H9 (cell line): ENCODE results near the gene KRT84. TPM values are rescaled to one million over a fixed set of nuclear protein-coding genes. Genes with fewer than 3 reads are reported as not detected.

ENCODE experiments used
- DNase-seq: peaks from one replicate; pipeline ENCODE4 v3.0.0-alpha.2; 2017
- H2AFZ ChIP-seq: one replicate; pipeline ENCODE4 v1.6.1; 2013; ENCODE audit warnings: mild to moderate bottlenecking, low read length, control low read depth, moderate library complexity
- H2AK5ac ChIP-seq: 2 replicates; pipeline ENCODE4 v1.6.1; 2013; ENCODE audit warnings: low read length, control low read depth, mixed read lengths; ENCODE audit not compliant: insufficient read length
- H2BK120ac ChIP-seq: one replicate; pipeline ENCODE4 v1.6.1; 2013; ENCODE audit warnings: low read depth, mild to moderate bottlenecking, low read length, control low read depth, inconsistent platforms; ENCODE audit not compliant: poor library complexity, severe bottlenecking
- H2BK12ac ChIP-seq: 2 replicates; pipeline ENCODE4 v1.6.1; 2013; ENCODE audit warnings: low read length, control low read depth, mixed read lengths, low read depth; ENCODE audit not compliant: insufficient read length
- H2BK15ac ChIP-seq: 2 replicates; pipeline ENCODE4 v1.6.1; 2013; ENCODE audit warnings: low read depth, low read length, control low read depth
- H2BK20ac ChIP-seq: one replicate; pipeline ENCODE4 v1.6.1; 2013; ENCODE audit warnings: low read depth, mild to moderate bottlenecking, low read length, control low read depth, inconsistent platforms; ENCODE audit not compliant: poor library complexity, severe bottlenecking
- H2BK5ac ChIP-seq: 2 replicates; pipeline ENCODE4 v1.6.1; 2013; ENCODE audit warnings: low read length, control low read depth, mixed read lengths; ENCODE audit not compliant: insufficient read length
- H3K14ac ChIP-seq: 2 replicates; pipeline ENCODE4 v1.6.1; 2013; ENCODE audit warnings: low read length, control low read depth; ENCODE audit not compliant: insufficient read depth
- H3K18ac ChIP-seq: 2 replicates; pipeline ENCODE4 v1.6.1; 2013; ENCODE audit warnings: low read depth, mild to moderate bottlenecking, mixed read lengths, low read length, control low read depth; ENCODE audit not compliant: insufficient read length
- H3K23ac ChIP-seq: 2 replicates; pipeline ENCODE4 v1.6.1; 2013; ENCODE audit warnings: low read length, control low read depth, mixed read lengths, low read depth; ENCODE audit not compliant: insufficient read length
- H3K23me2 ChIP-seq: 2 replicates; pipeline ENCODE4 v1.6.1; 2013; ENCODE audit warnings: low read depth, mild to moderate bottlenecking, mixed read lengths, low read length, control low read depth; ENCODE audit not compliant: insufficient read length, poor library complexity, severe bottlenecking
- H3K27ac ChIP-seq: 2 replicates; pipeline ENCODE4 v1.5.1; 2013; ENCODE audit warnings: low read length, control low read depth, mixed read lengths, low read depth; ENCODE audit not compliant: insufficient read length
- H3K27me3 ChIP-seq: 2 replicates; pipeline ENCODE4 v1.6.1; 2013; ENCODE audit warnings: low read length, control low read depth, inconsistent platforms; ENCODE audit not compliant: insufficient read depth
- H3K4ac ChIP-seq: 2 replicates; pipeline ENCODE4 v1.6.1; 2013; ENCODE audit warnings: low read depth, mild to moderate bottlenecking, control low read depth, inconsistent platforms, low read length, moderate library complexity
- H3K4me1 ChIP-seq: 2 replicates; pipeline ENCODE4 v1.6.1; 2013; ENCODE audit warnings: low read length, control low read depth, inconsistent platforms; ENCODE audit not compliant: insufficient read depth
- H3K4me2 ChIP-seq: 2 replicates; pipeline ENCODE4 v1.6.1; 2013; ENCODE audit warnings: low read length, control low read depth, mixed read lengths; ENCODE audit not compliant: insufficient read length, insufficient read depth
- H3K56ac ChIP-seq: 2 replicates; pipeline ENCODE4 v1.6.1; 2013; ENCODE audit warnings: low read depth, mild to moderate bottlenecking, mixed read lengths, low read length, control low read depth; ENCODE audit not compliant: insufficient read length
- H3K79me1 ChIP-seq: 2 replicates; pipeline ENCODE4 v1.6.1; 2013; ENCODE audit warnings: low read depth, mild to moderate bottlenecking, moderate library complexity, low read length, control low read depth, inconsistent platforms; ENCODE audit not compliant: insufficient read depth, poor library complexity, severe bottlenecking
- H3K79me2 ChIP-seq: 2 replicates; pipeline ENCODE4 v1.6.1; 2013; ENCODE audit warnings: low read length, control low read depth, inconsistent platforms; ENCODE audit not compliant: insufficient read depth
- H3K9ac ChIP-seq: 2 replicates; pipeline ENCODE4 v1.6.1; 2013; ENCODE audit warnings: low read length, control low read depth, mixed read lengths; ENCODE audit not compliant: insufficient read length; ENCODE audit errors: extremely low read depth
- H3K9me3 ChIP-seq: one replicate; pipeline ENCODE4 v1.6.1; 2013; ENCODE audit warnings: low read depth, low read length, inconsistent platforms; ENCODE audit not compliant: control insufficient read depth
- H3T11ph ChIP-seq: one replicate; pipeline ENCODE4 v1.6.1; 2013; ENCODE audit warnings: mild to moderate bottlenecking, low read length, control low read depth, inconsistent platforms
- H4K20me1 ChIP-seq: one replicate; pipeline ENCODE4 v1.6.1; 2013; ENCODE audit not compliant: control insufficient read depth, insufficient read length, insufficient read depth
- H4K5ac ChIP-seq: 2 replicates; pipeline ENCODE4 v1.6.1; 2013; ENCODE audit warnings: low read depth, mild to moderate bottlenecking, mixed read lengths, low read length, control low read depth; ENCODE audit not compliant: insufficient read length
- H4K8ac ChIP-seq: replicated peaks from 2 replicates; pipeline ENCODE4 v1.6.1; 2013; ENCODE audit warnings: low read length, control low read depth, mixed read lengths, low read depth; ENCODE audit not compliant: insufficient read length
- H4K91ac ChIP-seq: 2 replicates; pipeline ENCODE4 v1.6.1; 2013; ENCODE audit warnings: low read depth, mild to moderate bottlenecking, moderate library complexity, mixed read lengths, low read length, control low read depth; ENCODE audit not compliant: insufficient read length
- H3K27ac Mint-ChIP-seq, 3 experiments: 2 replicates in 2 of 3; 3 replicates in 1 of 3; pipeline ENCODE4 v1.8.0; 2020 to 2021; ENCODE audit warnings: mixed read lengths in 3 of 3, mild to moderate bottlenecking in 1 of 3, moderate library complexity in 1 of 3
- H3K27me3 Mint-ChIP-seq: 2 replicates; pipeline ENCODE4 v1.8.0; 2021; ENCODE audit warnings: low read depth, mild to moderate bottlenecking, moderate library complexity, mixed read lengths
- H3K36me3 Mint-ChIP-seq, 3 experiments: 2 replicates in 2 of 3; 3 replicates in 1 of 3; pipeline ENCODE4 v1.8.0; 2020 to 2021; ENCODE audit warnings: low read depth in 3 of 3, mixed read lengths in 3 of 3; ENCODE audit not compliant: insufficient read depth in 1 of 3
- H3K4me1 Mint-ChIP-seq, 2 experiments: 2 replicates each; pipeline ENCODE4 v1.8.0; 2020; ENCODE audit warnings: mixed read lengths in 2 of 2
- H3K4me3 Mint-ChIP-seq, 2 experiments: 2 replicates in 1 of 2; 3 replicates in 1 of 2; pipeline ENCODE4 v1.8.0; 2020 to 2021; ENCODE audit warnings: mild to moderate bottlenecking in 2 of 2, mixed read lengths in 2 of 2, moderate library complexity in 1 of 2
- H3K9me3 Mint-ChIP-seq, 2 experiments: 2 replicates in 1 of 2; 3 replicates in 1 of 2; pipeline ENCODE4 v1.8.0; 2020; ENCODE audit warnings: mild to moderate bottlenecking in 2 of 2, mixed read lengths in 2 of 2, moderate library complexity in 1 of 2
- WGBS: extraction: QIAGEN DNeasy Blood & Tissue Kit; methylation state at CpG from one replicate; pipeline ENCODE4 v1.1.7; 2013; ENCODE audit warnings: missing lambda C conversion rate, low lambda C conversion rate, mixed read lengths; ENCODE audit not compliant: insufficient read length; ENCODE audit errors: extremely low coverage; 5-methylcytosine and 5-hydroxymethylcytosine counted together
- total RNA-seq: library from RNA; stranded (reverse); gene quantifications from 2 replicates; pipeline ENCODE4 v1.2.1, GENCODE V29; 2021
- TF ChIP-seq, protein P1 (sequence below): fragments of 200-600 bp; sonication (generic); conservative IDR thresholded peaks from 3 replicates; pipeline ENCODE4 v1.8.0; 2021; ENCODE audit warnings: antibody characterized with exemption, mild to moderate bottlenecking

KRT84 gene
- total RNA-seq, 1 experiment from 2014 or later = not detected

DNA sequence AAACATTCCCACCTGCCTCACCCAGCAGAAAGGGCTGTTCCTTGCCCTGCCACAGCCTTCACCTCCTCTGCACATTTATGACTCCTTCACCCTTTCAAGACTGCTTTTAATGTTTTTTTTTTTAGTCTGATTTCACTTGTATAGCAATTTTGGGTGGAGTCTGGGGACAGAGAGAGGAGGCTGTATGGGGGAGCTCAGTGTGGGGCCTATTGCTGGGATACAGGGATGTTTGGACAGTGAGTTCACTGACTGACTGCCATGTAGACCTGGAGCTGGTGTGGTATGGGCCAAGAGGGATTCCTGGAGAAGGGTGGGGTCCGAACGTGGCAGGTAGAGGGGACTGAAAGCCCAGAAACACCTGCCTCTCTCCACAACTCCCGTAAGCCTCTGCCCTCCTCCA is 16.2 kb downstream of the KRT84 start:
- H3K23me2 ChIP-seq = no peaks in the 10 kb centered on the region
- no peak overlapping the region for H2AK5ac ChIP-seq
- no peaks in the 10 kb centered on the region for H4K20me1 ChIP-seq
- TF ChIP-seq, protein P1, sequence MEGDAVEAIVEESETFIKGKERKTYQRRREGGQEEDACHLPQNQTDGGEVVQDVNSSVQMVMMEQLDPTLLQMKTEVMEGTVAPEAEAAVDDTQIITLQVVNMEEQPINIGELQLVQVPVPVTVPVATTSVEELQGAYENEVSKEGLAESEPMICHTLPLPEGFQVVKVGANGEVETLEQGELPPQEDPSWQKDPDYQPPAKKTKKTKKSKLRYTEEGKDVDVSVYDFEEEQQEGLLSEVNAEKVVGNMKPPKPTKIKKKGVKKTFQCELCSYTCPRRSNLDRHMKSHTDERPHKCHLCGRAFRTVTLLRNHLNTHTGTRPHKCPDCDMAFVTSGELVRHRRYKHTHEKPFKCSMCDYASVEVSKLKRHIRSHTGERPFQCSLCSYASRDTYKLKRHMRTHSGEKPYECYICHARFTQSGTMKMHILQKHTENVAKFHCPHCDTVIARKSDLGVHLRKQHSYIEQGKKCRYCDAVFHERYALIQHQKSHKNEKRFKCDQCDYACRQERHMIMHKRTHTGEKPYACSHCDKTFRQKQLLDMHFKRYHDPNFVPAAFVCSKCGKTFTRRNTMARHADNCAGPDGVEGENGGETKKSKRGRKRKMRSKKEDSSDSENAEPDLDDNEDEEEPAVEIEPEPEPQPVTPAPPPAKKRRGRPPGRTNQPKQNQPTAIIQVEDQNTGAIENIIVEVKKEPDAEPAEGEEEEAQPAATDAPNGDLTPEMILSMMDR = no peak
- H4K8ac ChIP-seq = no peak overlapping the region
- no peak overlapping the region for H3K27ac Mint-ChIP-seq
- H3K27me3 Mint-ChIP-seq = peaks cover 13% of the 10 kb centered on the region
- no peaks in the 10 kb centered on the region for H3K9me3 ChIP-seq
- no peaks in the 10 kb centered on the region for H3K36me3 Mint-ChIP-seq
- no peak overlapping the region for H2BK20ac ChIP-seq
- H3K23ac ChIP-seq = no peak overlapping the region
- no peaks in the 10 kb centered on the region for H3K9me3 Mint-ChIP-seq
- no peak overlapping the region for H3T11ph ChIP-seq
- peaks cover 0 to 11% of the 10 kb centered on the region in 2 experiments; a peak in 2 of 4 replicates for H3K4me1 Mint-ChIP-seq
- H3K79me1 ChIP-seq = no peaks in the 10 kb centered on the region
- no peak overlapping the region for H2BK12ac ChIP-seq
- no peak overlapping the region for H3K4ac ChIP-seq
- H3K14ac ChIP-seq = no peak overlapping the region; the same call in 1 of the 2 replicates
- H4K5ac ChIP-seq = no peak overlapping the region
- no peak overlapping the region for H3K9ac ChIP-seq
- no peak overlapping the region for H2BK120ac ChIP-seq
- no peak overlapping the region for H2BK15ac ChIP-seq
- no peak overlapping the region for H2BK5ac ChIP-seq
- H3K4me1 ChIP-seq = no peaks in the 10 kb centered on the region
- H2AFZ ChIP-seq = no peak overlapping the region
- H3K56ac ChIP-seq = no peak overlapping the region
- no peak overlapping the region for H3K4me2 ChIP-seq
- no peak overlapping the region for H3K27ac ChIP-seq
- H3K4me3 Mint-ChIP-seq = no peak overlapping the region
- H3K27me3 ChIP-seq = no peaks in the 10 kb centered on the region
- DNase-seq = no peak
- WGBS = no CpG with 5 or more reads among the region's 3 CpGs
- H4K91ac ChIP-seq = no peak overlapping the region
- no peak overlapping the region for H3K18ac ChIP-seq
- no peaks in the 10 kb centered on the region for H3K79me2 ChIP-seq
